Measurements from ENCODE around the gene SIK2.

Gene SIK2

GRCh38 chr11:111601979-111602864 is at the start of gene SIK2:
SIK2 (plus strand) TSS chr11:111602449; CDS start chr11:111602564, 115 bp downstream.
- DNase-seq (ENCODE audit: low spot score), result peak; percentile 98

- no peak for DNase-seq (ENCODE audit: low spot score)
Measured at GRCh38 chr11:111554532-111554931, 47.7 kb upstream of the SIK2 start.

GRCh38 chr11:111555255-111555654 is 47.0 kb upstream of the SIK2 start:
- DNase-seq (ENCODE audit: low spot score), result no peak

- no peak for DNase-seq (ENCODE audit: low spot score)
Measured at GRCh38 chr11:111557425-111558111, 44.7 kb upstream of the SIK2 start.

- no peak for DNase-seq (ENCODE audit: low spot score)
Measured at GRCh38 chr11:111559800-111560464, 42.3 kb upstream of the SIK2 start.

- no peak for DNase-seq (ENCODE audit: low spot score)
Measured at GRCh38 chr11:111560800-111561199, 41.4 kb upstream of the SIK2 start.

GRCh38 chr11:111561306-111561705 is 40.9 kb upstream of the SIK2 start:
- DNase-seq (ENCODE audit: low spot score), result no peak

- DNase-seq (ENCODE audit: low spot score), result no peak
Measured at GRCh38 chr11:111561791-111562325, 40.4 kb upstream of the SIK2 start.

- DNase-seq (ENCODE audit: low spot score), result no peak
Measured at GRCh38 chr11:111562692-111563389, 39.4 kb upstream of the SIK2 start.

GRCh38 chr11:111565114-111565720 is 37.0 kb upstream of the SIK2 start:
- peak; percentile 65 for DNase-seq (ENCODE audit: low spot score)

GRCh38 chr11:111566324-111566723 is 35.9 kb upstream of the SIK2 start:
- DNase-seq (ENCODE audit: low spot score), result no peak

- DNase-seq (ENCODE audit: low spot score), result no peak
Measured at GRCh38 chr11:111569476-111569875, 32.8 kb upstream of the SIK2 start.

- no peak for DNase-seq (ENCODE audit: low spot score)
Measured at GRCh38 chr11:111570796-111571195, 31.5 kb upstream of the SIK2 start.

- no peak for DNase-seq (ENCODE audit: low spot score)
Measured at GRCh38 chr11:111571829-111572501, 30.3 kb upstream of the SIK2 start.

- DNase-seq (ENCODE audit: low spot score), result no peak
Measured at GRCh38 chr11:111572581-111572980, 29.7 kb upstream of the SIK2 start.

GRCh38 chr11:111573821-111574249 is 28.4 kb upstream of the SIK2 start:
- DNase-seq (ENCODE audit: low spot score), result no peak

- no peak for DNase-seq (ENCODE audit: low spot score)
Measured at GRCh38 chr11:111574373-111575225, 27.6 kb upstream of the SIK2 start.

GRCh38 chr11:111575740-111576139 is 26.5 kb upstream of the SIK2 start:
- DNase-seq (ENCODE audit: low spot score), result no peak

- DNase-seq (ENCODE audit: low spot score), result no peak
Measured at GRCh38 chr11:111577821-111578220, 24.4 kb upstream of the SIK2 start.

GRCh38 chr11:111581341-111581740 is 20.9 kb upstream of the SIK2 start:
- DNase-seq (ENCODE audit: low spot score), result no peak
